ENCODE data around the gene RTKN2. TPM values are rescaled to one million over a fixed set of nuclear protein-coding genes. Genes with fewer than 3 reads are reported as not detected.

The RTKN2 gene
- total and polyA plus RNA-seq, 2 experiments from 2014 or later = 0.68 to 6.6 TPM

GRCh38 chr10:62157601-62158000 lies 111.0 kb downstream of the RTKN2 start:
- no peaks in the 10 kb centered on the region for H3K9me3 ChIP-seq (ENCODE audit: low read depth)
- H3K4me3 ChIP-seq = no peak overlapping the region
- WGBS (ENCODE audit: low lambda C conversion rate, missing lambda C conversion rate) = 94% methylated on average over 3 of the region's 3 CpGs
- no peaks in the 10 kb centered on the region for H3K4me1 ChIP-seq (ENCODE audit: insufficient read depth)
- H3K36me3 ChIP-seq (replicated peaks; ENCODE audit: insufficient read depth, low read depth) = no peaks in the 10 kb centered on the region
- no peaks in the 10 kb centered on the region for H4K20me1 ChIP-seq (ENCODE audit: insufficient read depth, poor library complexity, severe bottlenecking)
- no peak overlapping the region for H3K27ac ChIP-seq
- no peaks in the 10 kb centered on the region for H3K27me3 ChIP-seq
- H3K9me2 ChIP-seq (replicated peaks; ENCODE audit: insufficient read depth) = no peaks in the 10 kb centered on the region
- TF ChIP-seq EZH2 (IDR thresholded peaks at IDR 0.05; ENCODE audit: borderline replicate concordance) (no peak), CTCF (IDR thresholded peaks at IDR 0.05; ENCODE audit: poor library complexity) (no peak), EZH2phosphoT487 (IDR thresholded peaks at IDR 0.05; ENCODE audit: low read depth, severe bottlenecking, unreplicated experiment) (no peak)
- H3K4me2 ChIP-seq = no peak overlapping the region
- no peak for DNase-seq (ENCODE audit: low spot score)
- H3K79me2 ChIP-seq = no peaks in the 10 kb centered on the region
- no peak overlapping the region for H2AFZ ChIP-seq

- H3K36me3 ChIP-seq (replicated peaks; ENCODE audit: insufficient read depth, low read depth) = no peaks in the 10 kb centered on the region
- no peaks in the 10 kb centered on the region for H3K27me3 ChIP-seq
- no peak overlapping the region for H3K4me3 ChIP-seq
- no peaks in the 10 kb centered on the region for H3K79me2 ChIP-seq
- 70% methylated on average over 7 of the region's 7 CpGs for WGBS (ENCODE audit: low lambda C conversion rate, missing lambda C conversion rate)
- H3K27ac ChIP-seq = no peak overlapping the region
- no peaks in the 10 kb centered on the region for H4K20me1 ChIP-seq (ENCODE audit: insufficient read depth, poor library complexity, severe bottlenecking)
- no peaks in the 10 kb centered on the region for H3K4me1 ChIP-seq (ENCODE audit: insufficient read depth)
- H2AFZ ChIP-seq = no peak overlapping the region
- H3K9me3 ChIP-seq (ENCODE audit: low read depth) = no peaks in the 10 kb centered on the region
- no peak for TF ChIP-seq EZH2phosphoT487 (IDR thresholded peaks at IDR 0.05; ENCODE audit: low read depth, severe bottlenecking, unreplicated experiment)
- no peak for TF ChIP-seq EZH2 (IDR thresholded peaks at IDR 0.05; ENCODE audit: borderline replicate concordance)
- no peak for TF ChIP-seq CTCF (IDR thresholded peaks at IDR 0.05; ENCODE audit: poor library complexity)
- no peak overlapping the region for H3K4me2 ChIP-seq
- H3K9me2 ChIP-seq (replicated peaks; ENCODE audit: insufficient read depth) = no peaks in the 10 kb centered on the region
- DNase-seq (ENCODE audit: low spot score) = no peak
Observed at GRCh38 chr10:62155054-62155680, 113.5 kb downstream of the RTKN2 start.

- Histone ChIP-seq H3K36me3 (replicated peaks; ENCODE audit: insufficient read depth, low read depth) (no peaks in the 10 kb centered on the region), H3K9me3 (ENCODE audit: low read depth) (no peaks in the 10 kb centered on the region), H3K27me3 (no peaks in the 10 kb centered on the region), H2AFZ (no peak overlapping the region), H3K4me2 (no peak overlapping the region), H3K79me2 (no peaks in the 10 kb centered on the region), H3K4me1 (ENCODE audit: insufficient read depth) (no peaks in the 10 kb centered on the region), H3K27ac (no peak overlapping the region), H4K20me1 (ENCODE audit: insufficient read depth, poor library complexity, severe bottlenecking) (no peaks in the 10 kb centered on the region), H3K4me3 (no peak overlapping the region), H3K9me2 (replicated peaks; ENCODE audit: insufficient read depth) (no peaks in the 10 kb centered on the region)
- no peak for TF ChIP-seq CTCF (IDR thresholded peaks at IDR 0.05; ENCODE audit: poor library complexity)
- TF ChIP-seq EZH2 (IDR thresholded peaks at IDR 0.05; ENCODE audit: borderline replicate concordance) = no peak
- no peak for TF ChIP-seq EZH2phosphoT487 (IDR thresholded peaks at IDR 0.05; ENCODE audit: low read depth, severe bottlenecking, unreplicated experiment)
- WGBS (ENCODE audit: low lambda C conversion rate, missing lambda C conversion rate) = 94% methylated on average over 2 of the region's 2 CpGs
- no peak for DNase-seq (ENCODE audit: low spot score)
Observed at GRCh38 chr10:62154231-62154630, 114.4 kb downstream of the RTKN2 start.

All from hepatocyte (in vitro differentiated cells).